Eye (tissue), 1 donor: ENCODE results near the gene PLXNA4.
A peak's percentile ranks its signal among the peaks of the same experiment; 100 is the strongest.

ENCODE experiments used
- DNase-seq: peaks from one replicate; pipeline ENCODE4 v3.0.0-alpha.2; 2015

PLXNA4 gene

GRCh38 chr7:132251327-132251659 is 325.0 kb downstream of the PLXNA4 start:
- DNase-seq = peak; percentile 51

GRCh38 chr7:132250480-132251326 is 325.6 kb downstream of the PLXNA4 start:
- DNase-seq = no peak

- no peak for DNase-seq
These were observed 326.9 kb downstream of the PLXNA4 start for GRCh38 chr7:132249256-132249971.

GRCh38 chr7:132248841-132249240 is 327.4 kb downstream of the PLXNA4 start:
- DNase-seq = no peak

- DNase-seq = no peak
These were observed 328.2 kb downstream of the PLXNA4 start for GRCh38 chr7:132247995-132248618.

- DNase-seq = no peak
These were observed 329.7 kb downstream of the PLXNA4 start for GRCh38 chr7:132246591-132246990.

DNA sequence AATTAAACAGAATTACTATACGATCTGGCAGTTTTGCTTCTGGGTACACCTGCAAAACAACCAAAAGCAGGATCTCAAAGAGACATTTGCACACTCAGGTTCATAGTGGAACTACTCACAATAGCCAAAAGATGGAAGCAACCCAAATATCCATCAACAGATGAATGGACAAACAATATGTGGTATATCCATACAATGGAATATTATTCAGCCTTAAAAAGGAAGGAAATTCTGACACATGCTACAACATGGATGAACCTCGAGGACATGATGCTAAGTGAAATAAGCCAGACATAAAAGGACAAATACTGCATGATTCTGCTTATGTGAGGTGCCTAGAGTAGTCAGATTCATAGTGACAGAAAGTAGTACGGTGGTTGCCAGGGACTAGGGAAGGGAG is 330.7 kb downstream of the PLXNA4 start:
- DNase-seq = no peak

- peak; percentile 59 for DNase-seq
These were observed 331.3 kb downstream of the PLXNA4 start for GRCh38 chr7:132244903-132245480.

GRCh38 chr7:132243463-132243862 is 332.8 kb downstream of the PLXNA4 start:
- no peak for DNase-seq

GRCh38 chr7:132243051-132243450 is 333.2 kb downstream of the PLXNA4 start:
- no peak for DNase-seq

DNA sequence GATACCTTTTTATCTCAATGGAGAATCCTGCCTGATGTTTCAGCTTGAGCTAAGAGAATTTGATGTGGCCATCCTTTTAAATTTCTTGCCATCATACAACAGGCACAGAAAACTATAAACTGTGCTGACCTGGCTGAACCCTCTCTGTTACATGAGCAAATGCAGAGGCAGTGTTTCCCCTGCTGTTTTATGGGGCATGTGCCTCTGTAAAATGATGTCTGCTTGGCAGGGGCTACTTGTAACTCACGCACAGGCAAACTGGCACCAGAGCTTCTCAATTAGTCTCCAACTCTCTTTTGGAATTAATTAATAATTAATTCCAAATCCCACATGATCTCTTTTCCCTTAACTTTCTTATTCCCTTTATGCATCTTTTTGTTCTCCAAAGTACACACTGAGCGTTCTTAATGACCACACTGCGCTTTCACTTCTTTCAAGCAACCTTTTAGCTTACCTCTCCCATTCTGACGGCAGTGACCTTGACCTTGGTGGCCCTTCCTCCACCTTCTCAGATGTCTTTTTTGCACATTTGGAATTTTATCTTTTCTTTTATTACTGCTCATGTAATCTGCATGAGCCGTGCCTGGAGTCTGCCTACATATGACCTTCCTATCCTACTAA is 334.0 kb downstream of the PLXNA4 start:
- DNase-seq = no peak

- no peak for DNase-seq
These were observed 335.3 kb downstream of the PLXNA4 start for GRCh38 chr7:132240821-132241422.

- no peak for DNase-seq
These were observed 336.0 kb downstream of the PLXNA4 start for GRCh38 chr7:132240262-132240661.

DNA sequence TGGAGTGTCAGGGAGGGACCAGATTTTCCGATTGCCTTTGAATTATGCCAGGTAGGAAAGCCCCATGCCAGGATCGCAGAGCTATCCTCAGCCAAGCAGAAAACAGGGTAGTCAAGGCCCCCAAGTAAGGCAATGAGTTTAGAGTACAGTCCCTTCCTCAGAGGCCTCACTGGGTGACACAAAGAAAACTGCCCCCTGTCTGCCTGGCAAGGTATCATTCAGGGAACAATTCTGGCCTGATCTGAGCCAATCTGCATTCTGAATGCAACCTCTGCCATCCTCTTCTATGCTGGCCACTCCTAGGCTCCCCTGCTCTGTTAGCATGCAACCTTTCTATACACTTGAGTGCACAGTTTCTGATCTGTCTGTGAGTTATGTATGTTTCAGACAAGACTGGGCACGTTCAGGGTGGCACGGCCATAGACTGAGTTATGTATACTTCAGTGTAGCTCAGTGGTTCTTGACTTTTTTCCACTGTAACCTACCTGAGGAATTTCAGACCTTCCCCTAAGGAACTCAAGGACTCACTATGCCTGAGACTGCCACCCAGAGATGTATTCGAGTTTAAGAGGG is 336.8 kb downstream of the PLXNA4 start:
- DNase-seq = no peak

GRCh38 chr7:132234711-132235110 is 341.6 kb downstream of the PLXNA4 start:
- no peak for DNase-seq

- peak; percentile 87 for DNase-seq
These were observed 343.9 kb downstream of the PLXNA4 start for GRCh38 chr7:132232406-132232805.

DNA sequence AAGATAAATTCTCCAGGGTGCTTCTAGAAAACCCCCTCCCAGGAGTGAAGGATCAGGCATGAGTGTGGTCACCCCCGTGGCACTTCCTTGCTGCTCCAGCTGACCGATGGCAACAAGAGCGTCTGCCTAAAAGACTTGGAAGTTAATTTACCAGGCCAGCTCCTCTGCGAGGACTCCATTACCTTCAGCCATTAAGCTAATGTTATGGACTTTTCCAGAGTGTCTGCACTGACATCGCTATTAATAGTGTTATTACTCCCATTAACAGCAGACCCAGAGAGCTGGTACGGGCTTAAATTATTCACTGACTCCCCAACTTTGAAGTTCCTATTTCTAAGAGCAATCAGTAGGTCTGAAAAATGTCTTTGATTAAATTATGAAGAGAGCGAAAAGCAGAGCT is 345.8 kb downstream of the PLXNA4 start:
- DNase-seq = no peak

DNA sequence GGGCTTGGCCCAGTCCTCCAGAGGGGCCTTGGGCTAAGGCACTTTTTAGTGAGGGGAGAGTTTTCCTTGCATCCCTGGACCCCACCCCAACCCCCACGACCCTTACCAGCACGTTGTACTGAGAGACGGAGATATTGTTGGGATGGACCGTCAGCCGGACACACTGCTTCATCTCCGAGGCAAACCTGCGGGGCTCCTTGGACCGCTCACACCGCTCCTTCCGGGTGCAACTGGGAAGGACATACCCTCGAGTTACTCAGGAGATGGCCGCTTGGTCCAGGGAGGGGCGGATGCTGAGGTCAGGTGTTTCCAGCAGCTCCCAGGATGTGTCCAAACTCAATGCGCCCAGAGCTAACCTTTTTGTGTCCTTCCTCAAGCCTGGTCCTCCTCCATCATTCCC is 348.0 kb downstream of the PLXNA4 start:
- no peak for DNase-seq

DNA sequence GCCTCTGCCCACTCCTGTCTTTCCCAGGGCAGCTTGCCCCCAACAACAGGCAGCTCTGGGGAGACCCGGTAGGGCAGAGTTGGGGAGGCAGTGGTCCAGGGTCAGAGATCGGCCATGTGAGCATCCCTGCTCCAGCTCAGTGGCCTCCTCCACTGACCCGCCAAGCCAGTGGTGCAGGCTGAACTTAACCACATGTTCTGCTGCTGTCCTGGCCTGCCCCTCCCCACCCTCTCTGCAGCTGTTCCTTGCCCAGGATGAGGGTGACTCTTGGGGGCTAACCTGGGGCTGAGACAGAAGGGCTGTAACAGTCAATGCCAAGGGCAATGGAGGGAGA is 349.3 kb downstream of the PLXNA4 start:
- no peak for DNase-seq

DNA sequence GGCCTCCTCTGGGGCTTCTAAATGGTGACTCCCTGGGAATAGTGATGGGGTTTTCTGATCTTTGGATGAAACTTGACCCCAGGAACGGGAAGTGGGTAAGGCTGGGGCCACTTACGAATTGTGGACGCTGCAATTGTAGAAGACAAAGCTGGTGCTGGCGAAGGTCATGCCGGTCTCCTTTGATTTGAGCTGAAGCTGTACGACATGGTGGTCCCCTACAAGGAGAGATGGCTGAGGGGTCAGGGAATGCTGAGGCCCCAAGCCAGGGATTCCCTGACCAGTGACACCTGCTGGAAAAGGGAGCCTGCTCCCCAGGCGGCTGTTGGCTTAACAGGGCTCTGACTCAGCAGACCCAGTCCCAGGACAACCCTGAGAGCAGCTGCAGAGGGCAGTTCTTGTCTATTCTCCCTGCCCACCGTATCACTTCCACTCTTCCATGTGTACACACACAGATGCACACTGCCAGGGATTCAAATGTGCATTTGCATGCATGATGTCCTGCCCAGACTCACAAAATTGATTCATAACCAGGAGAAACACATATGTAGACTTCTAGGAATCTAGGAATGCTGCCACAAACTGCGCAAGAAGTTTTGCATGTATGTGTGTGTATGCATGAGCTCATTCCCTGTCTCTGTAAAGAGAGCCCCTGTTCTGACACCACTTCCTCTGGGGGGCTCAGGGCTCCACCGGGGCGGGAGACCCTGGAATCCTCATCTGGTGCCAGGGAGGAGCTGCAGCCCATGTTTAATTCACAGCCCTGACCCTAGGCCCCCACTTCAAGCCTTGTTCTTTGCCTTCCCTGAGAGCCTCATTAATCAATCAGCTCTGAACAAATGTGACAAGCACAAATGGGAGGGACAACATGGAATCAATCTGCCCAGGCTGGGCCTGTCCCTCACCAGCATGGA is 350.0 kb downstream of the PLXNA4 start:
- peak; percentile 93 for DNase-seq
